Activated T-helper 17 cell treated with anti-CD3 and anti-CD28 coated beads, Interleukin-2, amount 50 U/mL, for 72 hours (primary cell): ENCODE results near the gene PAPPA2. TPM values are rescaled to one million over a fixed set of nuclear protein-coding genes. Genes with fewer than 3 reads are reported as not detected.
"Not testable (repeated sequence)": the region's sequence is repeated elsewhere in the genome, so short reads cannot be mapped to it uniquely, and the experiment has no call there.

Experiments
- ATAC-seq: fragments of 150-1000 bp; cut with Tn5 transposase; replicated peaks from 2 replicates; pipeline ENCODE4 v1.10.0; 2021; ENCODE audit warnings: mild to moderate bottlenecking, moderate library complexity
- H3K27ac Mint-ChIP-seq: one replicate; pipeline ENCODE4 v1.8.0; 2022; ENCODE audit warnings: mixed read lengths
- H3K27me3 Mint-ChIP-seq: one replicate; pipeline ENCODE4 v1.8.0; 2022; ENCODE audit warnings: mixed read lengths
- H3K36me3 Mint-ChIP-seq: one replicate; pipeline ENCODE4 v1.8.0; 2022; ENCODE audit warnings: low read depth, mild to moderate bottlenecking, mixed read lengths
- H3K4me1 Mint-ChIP-seq: one replicate; pipeline ENCODE4 v1.8.0; 2022; ENCODE audit warnings: mixed read lengths
- H3K4me3 Mint-ChIP-seq: one replicate; pipeline ENCODE4 v1.8.0; 2022; ENCODE audit warnings: mild to moderate bottlenecking, mixed read lengths
- H3K9me3 Mint-ChIP-seq: one replicate; pipeline ENCODE4 v1.8.0; 2022; ENCODE audit warnings: mixed read lengths
- total RNA-seq, 2 donors: library from RNA; stranded (reverse); gene quantifications; one replicate each; pipeline ENCODE4 v1.2.3, GENCODE V29; 2022

PAPPA2 gene
- total RNA-seq, 2 donors from 2014 or later, result 0.17 to 0.19 TPM

DNA sequence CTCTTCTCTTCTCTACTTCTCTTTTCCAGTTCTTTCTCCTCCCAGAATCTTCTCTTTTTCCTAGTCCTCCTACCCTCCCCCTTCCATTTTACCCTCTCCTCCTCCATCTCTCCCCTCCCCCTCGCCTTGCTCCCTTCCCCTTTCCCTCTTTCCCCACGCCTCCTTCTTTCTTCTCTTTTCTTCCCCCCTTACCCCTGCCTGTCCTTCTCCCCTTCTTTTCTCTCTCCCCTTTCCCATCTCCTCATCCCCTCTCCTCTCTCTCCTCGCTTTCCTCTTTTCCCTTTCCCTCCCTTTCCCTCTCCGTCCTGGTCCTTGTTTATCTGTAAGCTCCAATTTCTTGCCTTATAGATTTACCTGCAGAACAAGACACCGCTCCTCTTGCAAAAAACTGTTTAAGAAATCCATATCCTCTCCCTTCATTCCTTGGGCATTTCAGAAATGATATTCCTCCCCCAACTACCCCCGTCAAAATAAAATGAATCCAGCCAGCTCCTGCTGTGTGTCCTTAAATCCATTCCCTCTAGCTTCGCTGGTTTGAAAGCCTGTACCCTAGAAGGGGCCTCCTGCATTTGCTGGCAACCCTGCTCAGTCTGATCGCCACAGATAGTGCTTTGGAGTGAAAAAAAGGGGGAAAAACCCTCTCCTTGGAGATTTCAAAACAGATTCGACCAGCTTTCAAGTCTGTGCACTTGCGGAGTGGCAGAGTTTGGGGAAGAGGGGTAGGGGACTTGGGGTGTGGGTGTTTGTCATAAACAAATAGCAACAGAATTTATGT lies 89.4 kb downstream of the PAPPA2 start:
- Mint-ChIP-seq H3K27ac (no peak overlapping the region), H3K4me1 (no peaks in the 10 kb centered on the region), H3K36me3 (no peaks in the 10 kb centered on the region), H3K4me3 (no peak overlapping the region), H3K9me3 (peaks cover 8% of the 10 kb centered on the region), H3K27me3 (peaks cover 35% of the 10 kb centered on the region)
- ATAC-seq, result no peak

DNA sequence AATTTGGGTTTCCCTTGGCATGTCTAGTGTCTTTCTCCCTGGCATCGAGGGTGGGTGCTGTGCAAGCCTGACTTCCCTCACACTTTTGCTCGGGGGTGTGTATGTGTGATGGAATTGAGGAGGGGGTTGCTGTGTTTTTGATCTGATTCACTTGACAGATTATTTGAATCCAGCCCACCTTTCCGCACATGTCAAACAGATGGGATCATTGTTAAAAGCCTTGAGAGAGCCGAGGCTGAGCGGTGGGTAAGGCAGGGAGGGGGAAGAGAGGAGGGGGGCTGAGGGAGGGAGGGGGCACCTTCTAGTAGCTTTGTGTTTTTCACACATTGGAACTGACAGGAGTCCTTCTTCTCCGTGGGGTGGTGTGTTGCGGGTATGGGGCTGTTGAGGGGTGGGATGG lies 90.0 kb downstream of the PAPPA2 start:
- Mint-ChIP-seq H3K9me3 (peaks cover 8% of the 10 kb centered on the region), H3K4me3 (no peak overlapping the region), H3K36me3 (no peaks in the 10 kb centered on the region), H3K4me1 (no peaks in the 10 kb centered on the region), H3K27ac (no peak overlapping the region), H3K27me3 (peaks cover 34% of the 10 kb centered on the region)
- ATAC-seq, result no peak

DNA sequence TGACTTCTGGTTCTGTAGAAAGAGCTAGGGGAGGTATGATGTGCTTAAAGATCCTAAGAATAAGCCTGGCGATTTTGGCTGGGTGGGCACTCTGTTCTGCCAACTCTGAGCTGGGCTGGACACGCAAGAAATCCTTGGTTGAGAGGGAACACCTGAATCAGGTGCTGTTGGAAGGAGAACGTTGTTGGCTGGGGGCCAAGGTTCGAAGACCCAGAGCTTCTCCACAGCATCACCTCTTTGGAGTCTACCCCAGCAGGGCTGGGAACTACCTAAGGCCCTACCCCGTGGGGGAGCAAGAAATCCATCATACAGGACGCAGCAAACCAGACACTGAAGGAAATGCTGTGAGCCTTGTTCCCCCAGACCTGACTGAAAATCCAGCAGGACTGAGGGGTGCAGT lies 93.3 kb downstream of the PAPPA2 start:
- no peak for ATAC-seq
- Mint-ChIP-seq H3K27me3 (peaks cover 29% of the 10 kb centered on the region), H3K4me1 (no peaks in the 10 kb centered on the region), H3K9me3 (peaks cover 3% of the 10 kb centered on the region), H3K27ac (no peak overlapping the region), H3K4me3 (no peak overlapping the region), H3K36me3 (no peaks in the 10 kb centered on the region)

DNA sequence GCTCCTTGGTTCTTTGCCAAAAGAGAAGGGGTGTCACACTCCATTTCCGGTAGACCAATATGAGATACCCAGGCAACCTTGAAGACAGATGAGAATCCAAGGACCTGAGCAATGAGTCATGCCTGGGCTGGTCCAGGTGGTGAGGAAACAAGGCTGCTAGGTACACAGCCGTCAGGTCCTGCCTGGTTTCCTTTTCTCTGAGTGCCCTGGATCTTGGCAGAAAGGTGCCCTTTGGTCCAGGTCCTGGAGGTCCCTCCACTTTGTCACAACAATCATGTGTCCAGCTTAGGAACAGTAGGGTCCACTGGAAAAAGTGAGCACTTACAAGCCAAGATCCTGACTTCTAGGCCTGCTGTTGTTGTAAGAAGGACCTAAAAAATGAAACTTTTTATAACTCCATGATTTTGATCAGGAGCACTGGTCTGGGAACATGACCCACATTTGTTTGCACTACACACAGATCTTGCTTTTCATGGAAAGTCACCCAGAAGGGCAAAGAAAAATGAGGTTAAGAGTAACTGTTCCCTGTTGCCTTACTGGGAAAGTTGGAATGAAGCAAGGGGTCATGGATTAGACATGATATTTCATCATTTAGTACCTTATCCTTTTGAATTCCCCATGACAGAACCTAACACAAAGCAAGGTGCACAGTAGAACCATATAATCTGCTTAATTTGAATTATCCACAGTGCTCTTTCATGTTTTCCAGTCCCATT lies 94.7 kb downstream of the PAPPA2 start:
- no peaks in the 10 kb centered on the region for H3K9me3 Mint-ChIP-seq
- ATAC-seq, result no peak
- H3K27ac Mint-ChIP-seq, result no peak overlapping the region
- peaks cover 14% of the 10 kb centered on the region for H3K27me3 Mint-ChIP-seq
- no peak overlapping the region for H3K4me3 Mint-ChIP-seq
- no peaks in the 10 kb centered on the region for H3K4me1 Mint-ChIP-seq
- no peaks in the 10 kb centered on the region for H3K36me3 Mint-ChIP-seq

DNA sequence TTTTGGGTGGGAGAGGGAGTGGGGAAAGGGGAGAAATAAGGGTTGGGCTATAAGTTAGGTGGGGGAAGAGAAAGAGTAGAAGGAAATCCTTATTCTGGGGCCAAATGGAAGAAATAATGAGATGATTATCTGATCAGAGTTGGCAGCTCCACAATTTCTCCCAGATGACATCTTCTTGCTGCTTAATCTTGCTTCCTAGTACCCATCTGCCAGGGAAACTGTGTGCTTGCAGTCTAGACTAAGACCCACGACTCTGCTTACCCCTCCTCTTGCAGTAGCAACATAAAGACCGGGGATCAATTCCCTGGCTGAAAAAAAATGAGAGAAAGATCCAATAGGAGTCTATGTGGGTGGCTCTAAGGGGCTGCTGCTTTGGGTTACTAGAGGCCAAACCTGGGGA lies 95.6 kb downstream of the PAPPA2 start:
- no peaks in the 10 kb centered on the region for H3K4me1 Mint-ChIP-seq
- no peak overlapping the region for H3K27ac Mint-ChIP-seq
- H3K27me3 Mint-ChIP-seq, result peaks cover 7% of the 10 kb centered on the region
- H3K36me3 Mint-ChIP-seq, result no peaks in the 10 kb centered on the region
- H3K4me3 Mint-ChIP-seq, result no peak overlapping the region
- ATAC-seq, result no peak
- H3K9me3 Mint-ChIP-seq, result no peaks in the 10 kb centered on the region

DNA sequence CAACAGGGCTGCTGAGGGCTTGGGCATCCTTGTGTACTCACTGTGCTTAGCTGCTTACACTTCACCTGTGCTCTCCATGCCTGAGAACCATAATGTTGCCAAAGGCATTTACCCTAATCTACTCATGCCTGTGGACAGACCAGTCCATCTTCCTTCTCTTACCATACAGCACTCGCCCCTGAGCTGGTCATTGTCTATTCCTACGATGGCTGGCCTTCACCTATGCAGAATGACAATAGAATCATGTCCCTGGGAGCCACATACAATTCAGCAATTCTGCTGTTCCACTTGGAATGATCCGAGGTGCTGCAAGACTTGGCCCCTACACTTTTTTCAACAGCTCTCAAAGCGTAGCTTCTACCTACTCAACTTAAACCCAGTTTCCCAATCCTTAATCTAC lies 96.5 kb downstream of the PAPPA2 start:
- peaks cover 3% of the 10 kb centered on the region for H3K27me3 Mint-ChIP-seq
- no peak overlapping the region for H3K27ac Mint-ChIP-seq
- H3K4me3 Mint-ChIP-seq, result no peak overlapping the region
- H3K9me3 Mint-ChIP-seq, result no peaks in the 10 kb centered on the region
- ATAC-seq, result no peak
- H3K36me3 Mint-ChIP-seq, result no peaks in the 10 kb centered on the region
- H3K4me1 Mint-ChIP-seq, result no peaks in the 10 kb centered on the region

DNA sequence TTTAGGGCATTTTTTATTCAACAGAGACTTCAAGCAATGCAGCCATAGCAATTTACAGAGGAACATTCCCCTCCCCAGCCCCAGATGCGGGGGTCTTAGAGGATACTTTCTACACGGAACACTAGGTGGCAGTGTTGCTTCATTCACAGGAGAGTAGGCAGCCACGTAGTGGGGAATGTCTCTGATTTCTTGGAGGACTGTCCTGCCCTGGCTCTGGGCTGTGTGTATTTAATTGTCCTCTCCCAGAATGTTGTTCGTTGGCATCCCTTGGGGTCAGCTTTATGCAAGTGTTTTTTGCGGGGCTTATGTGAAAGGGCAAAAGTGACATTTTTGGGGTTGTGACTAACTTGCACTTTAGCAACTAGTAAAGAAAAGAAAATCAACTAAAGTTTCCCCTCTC lies 96.9 kb downstream of the PAPPA2 start:
- peak; percentile 38 for ATAC-seq
- Mint-ChIP-seq H3K27me3 (peaks cover 3% of the 10 kb centered on the region), H3K36me3 (no peaks in the 10 kb centered on the region), H3K27ac (no peak overlapping the region), H3K4me1 (no peaks in the 10 kb centered on the region), H3K4me3 (no peak overlapping the region), H3K9me3 (no peaks in the 10 kb centered on the region)

DNA sequence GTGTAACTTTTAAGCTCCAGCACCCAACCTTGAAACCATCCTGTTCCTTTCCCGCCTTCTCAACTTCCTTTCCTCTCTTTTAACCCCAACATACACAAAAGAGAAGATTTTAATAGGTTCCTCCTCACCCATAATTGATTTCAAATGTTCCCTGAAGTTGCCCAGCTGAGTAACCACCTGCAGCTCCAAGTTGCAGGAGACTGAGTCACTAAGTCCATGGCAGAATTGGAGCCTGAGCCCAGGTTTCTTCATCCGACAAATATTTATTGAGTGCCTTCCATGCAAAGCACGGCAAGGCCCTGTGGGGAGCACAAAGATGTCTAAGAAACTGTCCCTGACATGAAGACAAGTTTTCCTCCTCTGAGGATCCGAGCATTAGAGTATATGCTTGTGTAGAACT lies 97.7 kb downstream of the PAPPA2 start:
- no peak overlapping the region for H3K27ac Mint-ChIP-seq
- H3K4me1 Mint-ChIP-seq, result no peaks in the 10 kb centered on the region
- H3K9me3 Mint-ChIP-seq, result no peaks in the 10 kb centered on the region
- H3K27me3 Mint-ChIP-seq, result no peaks in the 10 kb centered on the region
- H3K4me3 Mint-ChIP-seq, result no peak overlapping the region
- ATAC-seq, result no peak
- no peaks in the 10 kb centered on the region for H3K36me3 Mint-ChIP-seq

DNA sequence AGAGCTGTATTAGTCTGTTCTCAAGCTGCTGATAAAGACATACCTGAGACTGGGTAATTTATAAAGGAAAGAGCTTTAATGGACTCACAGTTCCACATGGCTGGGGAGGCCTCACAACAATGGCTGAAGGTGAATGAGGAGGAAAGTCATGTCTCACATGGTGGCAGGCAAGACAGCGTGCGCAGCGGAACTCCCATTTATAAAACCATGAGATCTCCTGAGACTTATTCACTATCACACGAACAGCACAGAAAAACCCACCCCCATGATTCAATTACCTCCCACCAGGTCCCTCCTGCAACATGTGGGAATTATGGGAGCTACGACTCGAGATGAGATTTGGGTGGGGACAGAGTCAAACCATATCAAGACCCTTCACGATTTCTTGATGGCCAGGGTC lies 98.8 kb downstream of the PAPPA2 start:
- H3K36me3 Mint-ChIP-seq, H3K27ac Mint-ChIP-seq, H3K4me1 Mint-ChIP-seq, H3K4me3 Mint-ChIP-seq, H3K9me3 Mint-ChIP-seq, ATAC-seq, H3K27me3 Mint-ChIP-seq: not testable (repeated sequence)

DNA sequence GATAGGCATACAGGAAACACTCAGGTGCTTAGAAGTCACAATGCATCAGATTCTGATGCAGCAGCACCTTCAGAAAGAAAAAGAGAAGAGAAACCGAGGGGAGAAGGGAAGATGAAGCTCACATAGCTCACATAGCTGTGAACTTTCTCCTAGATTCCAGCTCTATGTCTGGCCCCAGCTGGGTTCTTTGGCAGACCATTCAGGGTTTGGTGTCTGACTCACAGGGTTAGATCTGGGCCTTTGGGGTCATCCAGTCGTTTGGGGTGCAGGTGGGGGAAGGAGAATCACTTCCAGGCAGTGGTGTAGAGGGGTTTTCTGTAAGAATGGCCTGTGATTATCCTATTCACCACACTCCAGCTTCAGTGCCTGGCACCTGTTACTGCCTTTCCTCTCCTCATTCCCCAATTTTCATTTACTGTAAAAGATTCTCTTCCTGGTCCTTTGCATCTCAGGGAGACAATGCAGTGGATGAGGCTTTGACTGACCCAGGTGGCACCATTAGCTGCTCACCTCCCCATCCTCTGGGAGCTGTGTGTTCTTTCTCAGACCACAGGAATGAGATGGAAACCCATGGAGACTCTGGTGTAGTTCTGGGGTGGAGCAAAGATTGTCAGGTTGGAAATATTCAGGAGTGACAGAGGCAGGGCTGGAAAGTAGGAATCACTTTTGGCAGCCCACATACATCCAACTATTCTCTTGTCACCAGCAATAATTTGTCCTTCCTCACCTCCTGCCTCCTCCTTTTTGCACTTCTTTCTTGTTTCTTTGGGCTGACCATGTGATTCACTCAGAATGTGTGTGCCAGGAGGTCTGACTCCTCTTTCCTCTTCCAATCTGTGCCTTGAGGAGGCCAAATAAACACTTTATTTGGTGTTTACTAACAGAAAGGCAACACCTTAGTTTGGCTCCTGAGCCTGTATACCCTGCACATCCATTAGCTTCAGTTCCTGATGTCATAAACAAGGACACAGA lies 103.3 kb downstream of the PAPPA2 start:
- peaks cover 5% of the 10 kb centered on the region for H3K27me3 Mint-ChIP-seq
- ATAC-seq, result no peak
- H3K36me3 Mint-ChIP-seq, result no peaks in the 10 kb centered on the region
- H3K4me1 Mint-ChIP-seq, result no peaks in the 10 kb centered on the region
- H3K9me3 Mint-ChIP-seq, result no peaks in the 10 kb centered on the region
- no peak overlapping the region for H3K4me3 Mint-ChIP-seq
- no peak overlapping the region for H3K27ac Mint-ChIP-seq

DNA sequence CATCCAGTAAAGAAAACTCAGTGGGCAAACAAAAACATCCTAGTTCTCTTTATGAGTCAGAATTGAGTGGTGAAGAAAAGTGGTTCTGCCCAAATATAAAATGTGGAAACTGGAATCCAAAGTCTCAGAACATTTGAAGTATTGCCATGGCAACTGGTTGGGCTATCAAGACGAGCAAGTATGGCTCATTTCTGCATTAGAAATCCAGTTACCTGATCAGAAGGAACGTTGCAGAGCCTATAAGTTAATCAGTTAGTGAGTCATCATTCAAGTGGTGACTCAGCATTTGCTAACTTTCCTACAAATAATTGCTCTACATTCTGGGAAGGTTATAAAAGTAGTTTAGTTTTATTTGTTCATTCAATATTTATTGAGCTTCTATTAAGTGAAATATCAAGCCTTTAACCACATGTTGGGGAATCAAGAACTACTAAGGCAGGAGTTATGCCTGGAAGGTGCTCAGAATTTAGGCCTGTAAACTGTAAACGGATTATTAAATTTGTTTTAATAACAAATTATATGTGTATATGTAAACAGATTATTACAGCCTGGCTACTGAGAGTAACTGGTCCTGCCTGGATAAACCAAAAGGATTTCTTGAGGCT lies 104.3 kb downstream of the PAPPA2 start:
- H3K36me3 Mint-ChIP-seq, result no peaks in the 10 kb centered on the region
- ATAC-seq, result no peak
- H3K27me3 Mint-ChIP-seq, result peaks cover 5% of the 10 kb centered on the region
- H3K27ac Mint-ChIP-seq, result no peak overlapping the region
- no peak overlapping the region for H3K4me3 Mint-ChIP-seq
- no peaks in the 10 kb centered on the region for H3K4me1 Mint-ChIP-seq
- no peaks in the 10 kb centered on the region for H3K9me3 Mint-ChIP-seq

DNA sequence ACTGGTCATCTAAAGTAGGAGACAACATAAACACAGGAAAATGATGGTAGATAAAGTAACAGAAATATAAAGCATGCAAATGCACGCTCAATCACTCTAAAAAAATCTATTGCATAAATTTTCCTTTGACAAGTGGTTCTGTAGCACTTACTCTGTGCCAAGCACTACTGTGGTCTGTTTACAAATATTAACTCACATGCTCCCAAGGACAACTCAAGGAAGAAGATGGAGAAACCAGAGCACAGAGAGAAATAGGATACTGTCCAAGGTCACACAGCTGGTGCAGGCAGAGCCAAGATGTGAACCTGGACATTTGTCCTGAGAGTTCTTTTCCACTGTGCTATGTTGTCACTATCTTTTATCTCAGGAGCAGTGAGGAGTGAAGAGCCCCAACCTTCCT lies 105.2 kb downstream of the PAPPA2 start:
- Mint-ChIP-seq H3K36me3 (no peaks in the 10 kb centered on the region), H3K4me1 (no peaks in the 10 kb centered on the region), H3K27ac (no peak overlapping the region), H3K27me3 (peaks cover 5% of the 10 kb centered on the region), H3K4me3 (no peak overlapping the region), H3K9me3 (no peaks in the 10 kb centered on the region)
- ATAC-seq, result no peak

DNA sequence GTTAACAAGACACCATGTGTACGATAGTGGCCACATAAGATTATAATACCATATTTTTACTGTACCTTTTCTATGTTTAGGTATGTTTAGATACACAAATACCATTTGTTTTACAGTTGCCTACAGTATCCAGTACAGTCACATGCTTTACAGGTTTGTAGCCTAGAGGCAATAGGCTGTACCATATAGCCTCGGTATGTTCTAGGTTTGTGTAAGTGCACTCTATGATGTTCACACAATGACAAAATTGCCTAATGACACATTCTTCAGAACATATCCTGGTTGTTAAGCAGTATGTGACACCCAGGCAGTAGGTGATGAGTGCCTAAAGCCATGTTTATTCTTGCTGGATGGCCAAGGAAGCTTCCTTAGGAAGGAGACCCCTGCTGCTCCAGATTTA lies 111.8 kb downstream of the PAPPA2 start:
- no peak for ATAC-seq
- H3K4me1 Mint-ChIP-seq, result no peaks in the 10 kb centered on the region
- no peaks in the 10 kb centered on the region for H3K9me3 Mint-ChIP-seq
- no peak overlapping the region for H3K4me3 Mint-ChIP-seq
- no peak overlapping the region for H3K27ac Mint-ChIP-seq
- H3K36me3 Mint-ChIP-seq, result no peaks in the 10 kb centered on the region
- H3K27me3 Mint-ChIP-seq, result peaks cover 5% of the 10 kb centered on the region

DNA sequence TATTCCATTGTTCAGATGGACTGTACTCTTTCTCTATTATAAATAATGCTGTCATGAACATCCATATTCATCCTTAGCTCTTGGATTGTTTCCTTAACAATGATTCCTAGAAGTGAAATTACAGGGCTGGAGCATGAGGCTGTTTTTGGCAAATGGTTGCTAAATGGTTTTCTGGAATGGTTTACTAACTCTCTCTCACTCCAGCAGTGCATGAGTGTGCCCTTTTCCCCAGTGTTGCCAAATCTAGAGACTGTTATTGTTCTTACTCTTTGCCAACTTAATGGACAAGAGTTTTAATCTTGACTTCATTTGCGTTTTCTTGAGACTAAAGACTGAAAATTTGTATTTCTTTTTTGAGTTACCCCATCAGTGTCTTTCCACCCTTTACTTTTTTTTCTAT lies 113.0 kb downstream of the PAPPA2 start:
- Mint-ChIP-seq H3K36me3 (no peaks in the 10 kb centered on the region), H3K9me3 (no peaks in the 10 kb centered on the region), H3K27ac (no peak overlapping the region), H3K27me3 (peaks cover 2% of the 10 kb centered on the region), H3K4me3 (no peak overlapping the region), H3K4me1 (no peaks in the 10 kb centered on the region)
- no peak for ATAC-seq
